ENCODE results near the gene COQ2. TPM values are rescaled to one million over a fixed set of nuclear protein-coding genes. Genes with fewer than 3 reads are reported as not detected.
"Not testable (repeated sequence)": the region's sequence is repeated elsewhere in the genome, so short reads cannot be mapped to it uniquely, and the experiment has no call there.

Gene COQ2
- total RNA-seq, 2 experiments from 2014 or later: 18.3 to 20.3 TPM

GRCh38 chr4:83238393-83239248, 46.0 kb downstream of the COQ2 start:
- no peak overlapping the region for H3K27ac Mint-ChIP-seq
- no peak overlapping the region for H3K4me3 Mint-ChIP-seq
- intact Hi-C loops (cut with micrococcal nuclease): loop anchor here (10.0 kb wide), 1 partner anchor 334 kb away; the partner anchor contains the start of gene THAP9
- no peaks in the 10 kb centered on the region for H3K9me3 Mint-ChIP-seq
- no peak for TF ChIP-seq CTCF (IDR thresholded peaks at IDR 0.05)
- ChIA-PET CTCF (interaction anchor here (1.0 to 2.6 kb wide), 6 partner anchors 13 to 164 kb away, joined by 3 to 22 read pairs (median 4); no protein-coding TSS in a partner anchor), POLR2A (interaction anchor here (1.0 kb wide), 1 partner anchor 15 kb away, joined by 4 read pairs; no protein-coding TSS in a partner anchor)
- ATAC-seq (no peak), DNase-seq (no peak)
- H3K4me1 Mint-ChIP-seq (ENCODE audit: low read depth): peaks cover 38% of the 10 kb centered on the region
- H3K27me3 Mint-ChIP-seq: peaks cover 5% of the 10 kb centered on the region
- H3K36me3 Mint-ChIP-seq (ENCODE audit: low read depth): peaks cover 4% of the 10 kb centered on the region

GRCh38 chr4:83237591-83237990, 47.0 kb downstream of the COQ2 start:
- no peaks in the 10 kb centered on the region for H3K9me3 Mint-ChIP-seq
- ATAC-seq (no peak), DNase-seq (no peak)
- ChIA-PET CTCF (interaction anchor here (0.7 to 2.6 kb wide), 7 partner anchors 14 to 163 kb away, joined by 3 to 22 read pairs (median 4); no protein-coding TSS in a partner anchor), POLR2A (interaction anchor here (1.1 kb wide), 1 partner anchor 25 kb away, joined by 3 read pairs; no protein-coding TSS in a partner anchor)
- intact Hi-C loops (cut with micrococcal nuclease): loop anchor here (10.0 kb wide), 1 partner anchor 333 kb away; the partner anchor contains the start of gene THAP9
- peaks cover 42% of the 10 kb centered on the region for H3K4me1 Mint-ChIP-seq (ENCODE audit: low read depth)
- H3K27ac Mint-ChIP-seq: no peak overlapping the region
- no peak for TF ChIP-seq CTCF (IDR thresholded peaks at IDR 0.05)
- H3K27me3 Mint-ChIP-seq: peaks cover 5% of the 10 kb centered on the region
- H3K4me3 Mint-ChIP-seq: no peak overlapping the region
- H3K36me3 Mint-ChIP-seq (ENCODE audit: low read depth): peaks cover 4% of the 10 kb centered on the region

GRCh38 chr4:83235645-83236133, 48.9 kb downstream of the COQ2 start:
- ChIA-PET CTCF (interaction anchor here (1.0 to 3.1 kb wide), 10 partner anchors 15 to 200 kb away, joined by 3 to 16 read pairs (median 4); partner anchors contain the start of genes COPS4 and COQ2), POLR2A (interaction anchor here (0.9 to 1.5 kb wide), 2 partner anchors 17 kb away, joined by 3 to 11 read pairs; no protein-coding TSS in a partner anchor)
- peak; percentile 46 for ATAC-seq
- Mint-ChIP-seq H3K4me1 (ENCODE audit: low read depth) (peaks cover 55% of the 10 kb centered on the region), H3K27ac (peak overlapping the region; percentile 86), H3K4me3 (peak overlapping the region; percentile 61)
- DNase-seq: peak; percentile 20
- H3K27me3 Mint-ChIP-seq; H3K9me3 Mint-ChIP-seq; H3K36me3 Mint-ChIP-seq (ENCODE audit: low read depth): not testable (repeated sequence)
- intact Hi-C loops (cut with micrococcal nuclease): loop anchor here (10.0 kb wide), 1 partner anchor 331 kb away; the partner anchor contains the start of gene THAP9

GRCh38 chr4:83234902-83235644, 49.5 kb downstream of the COQ2 start:
- Mint-ChIP-seq H3K36me3 (ENCODE audit: low read depth) (peaks cover 5% of the 10 kb centered on the region), H3K9me3 (no peaks in the 10 kb centered on the region), H3K27ac (peak overlapping the region; percentile 86), H3K4me3 (peak overlapping the region; percentile 61), H3K27me3 (peaks cover 4% of the 10 kb centered on the region), H3K4me1 (ENCODE audit: low read depth) (peaks cover 49% of the 10 kb centered on the region)
- ATAC-seq (peak; percentile 21), DNase-seq (no peak)
- intact Hi-C loops (cut with micrococcal nuclease): loop anchor here (5.0 to 10.0 kb wide), 2 partner anchors 123 to 330 kb away; partner anchors contain the start of genes PLAC8 and THAP9
- no peak for TF ChIP-seq CTCF (IDR thresholded peaks at IDR 0.05)
- POLR2A ChIA-PET: interaction anchor here (1.3 to 1.5 kb wide), 3 partner anchors 17 to 122 kb away, joined by 3 to 11 read pairs (median 3); no protein-coding TSS in a partner anchor
- CTCF ChIA-PET: interaction anchor here (0.7 to 3.1 kb wide), 8 partner anchors 16 to 200 kb away, joined by 3 to 16 read pairs (median 3); partner anchors contain the start of gene COPS4

- H3K27me3 Mint-ChIP-seq, DNase-seq, ATAC-seq, H3K9me3 Mint-ChIP-seq, H3K4me3 Mint-ChIP-seq: not testable (repeated sequence)
- Mint-ChIP-seq H3K27ac (peak overlapping the region; percentile 86), H3K36me3 (ENCODE audit: low read depth) (peaks cover 11% of the 10 kb centered on the region), H3K4me1 (ENCODE audit: low read depth) (peaks cover 49% of the 10 kb centered on the region)
- CTCF ChIA-PET: interaction anchor here (0.7 to 3.1 kb wide), 4 partner anchors 16 to 160 kb away, joined by 3 to 16 read pairs (median 8); no protein-coding TSS in a partner anchor
- intact Hi-C loops (cut with micrococcal nuclease): loop anchor here (5.0 to 10.0 kb wide), 2 partner anchors 122 to 330 kb away; partner anchors contain the start of genes PLAC8 and THAP9
- POLR2A ChIA-PET: interaction anchor here (1.3 to 1.5 kb wide), 3 partner anchors 16 to 122 kb away, joined by 3 to 11 read pairs (median 3); no protein-coding TSS in a partner anchor
These were observed 50.2 kb downstream of the COQ2 start for GRCh38 chr4:83234387-83234786.

All from activated CD8-positive, alpha-beta T cell treated with anti-CD3 and anti-CD28 coated beads for 36 hours (primary cell).